GM13976 (cell line): ENCODE data around the gene LRFN3.

ENCODE experiments used
- DNase-seq: peaks from one replicate; pipeline ENCODE4 v3.0.0; 2012; ENCODE audit warnings: low spot score
- in situ Hi-C: fragments of 300-500 bp; cut with MboI; formaldehyde crosslinking; loops from one replicate; pipeline ENCODE4 v1.12.0; 2022; ENCODE audit warnings: low sequenced_read_pairs, mixed read lengths, inconsistent platforms; ENCODE audit not compliant: unreplicated experiment
- TF ChIP-seq, protein P1 (sequence below): IDR thresholded peaks from 2 replicates; pipeline ENCODE4 v1.5.1; 2012; ENCODE audit warnings: borderline replicate concordance, mild to moderate bottlenecking; ENCODE audit not compliant: insufficient read depth; ENCODE audit errors: extremely low read depth, missing control alignments, control extremely low read depth

Gene LRFN3

GRCh38 chr19:35929876-35930275 lies 6.3 kb upstream of the LRFN3 start:
- DNase-seq, result no peak
- TF ChIP-seq, protein P1, sequence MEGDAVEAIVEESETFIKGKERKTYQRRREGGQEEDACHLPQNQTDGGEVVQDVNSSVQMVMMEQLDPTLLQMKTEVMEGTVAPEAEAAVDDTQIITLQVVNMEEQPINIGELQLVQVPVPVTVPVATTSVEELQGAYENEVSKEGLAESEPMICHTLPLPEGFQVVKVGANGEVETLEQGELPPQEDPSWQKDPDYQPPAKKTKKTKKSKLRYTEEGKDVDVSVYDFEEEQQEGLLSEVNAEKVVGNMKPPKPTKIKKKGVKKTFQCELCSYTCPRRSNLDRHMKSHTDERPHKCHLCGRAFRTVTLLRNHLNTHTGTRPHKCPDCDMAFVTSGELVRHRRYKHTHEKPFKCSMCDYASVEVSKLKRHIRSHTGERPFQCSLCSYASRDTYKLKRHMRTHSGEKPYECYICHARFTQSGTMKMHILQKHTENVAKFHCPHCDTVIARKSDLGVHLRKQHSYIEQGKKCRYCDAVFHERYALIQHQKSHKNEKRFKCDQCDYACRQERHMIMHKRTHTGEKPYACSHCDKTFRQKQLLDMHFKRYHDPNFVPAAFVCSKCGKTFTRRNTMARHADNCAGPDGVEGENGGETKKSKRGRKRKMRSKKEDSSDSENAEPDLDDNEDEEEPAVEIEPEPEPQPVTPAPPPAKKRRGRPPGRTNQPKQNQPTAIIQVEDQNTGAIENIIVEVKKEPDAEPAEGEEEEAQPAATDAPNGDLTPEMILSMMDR, result no peak
- in situ Hi-C loops, result loop anchor here (10.0 kb wide), 2 partner anchors 45 to 225 kb away; partner anchors contain the start of gene ZBTB32

GRCh38 chr19:35931161-35931873 lies 4.9 kb upstream of the LRFN3 start:
- peak; percentile 99 for DNase-seq
- TF ChIP-seq, protein P1, result peak; percentile 99
- in situ Hi-C loops, result loop anchor here (10.0 kb wide), 1 partner anchor 47 kb away; no protein-coding TSS in a partner anchor

- TF ChIP-seq, protein P1, result no peak
- DNase-seq, result no peak
- in situ Hi-C loops, result loop anchor here (10.0 kb wide), 1 partner anchor 47 kb away; no protein-coding TSS in a partner anchor
Measured at GRCh38 chr19:35931874-35932202, 4.3 kb upstream of the LRFN3 start.

DNA sequence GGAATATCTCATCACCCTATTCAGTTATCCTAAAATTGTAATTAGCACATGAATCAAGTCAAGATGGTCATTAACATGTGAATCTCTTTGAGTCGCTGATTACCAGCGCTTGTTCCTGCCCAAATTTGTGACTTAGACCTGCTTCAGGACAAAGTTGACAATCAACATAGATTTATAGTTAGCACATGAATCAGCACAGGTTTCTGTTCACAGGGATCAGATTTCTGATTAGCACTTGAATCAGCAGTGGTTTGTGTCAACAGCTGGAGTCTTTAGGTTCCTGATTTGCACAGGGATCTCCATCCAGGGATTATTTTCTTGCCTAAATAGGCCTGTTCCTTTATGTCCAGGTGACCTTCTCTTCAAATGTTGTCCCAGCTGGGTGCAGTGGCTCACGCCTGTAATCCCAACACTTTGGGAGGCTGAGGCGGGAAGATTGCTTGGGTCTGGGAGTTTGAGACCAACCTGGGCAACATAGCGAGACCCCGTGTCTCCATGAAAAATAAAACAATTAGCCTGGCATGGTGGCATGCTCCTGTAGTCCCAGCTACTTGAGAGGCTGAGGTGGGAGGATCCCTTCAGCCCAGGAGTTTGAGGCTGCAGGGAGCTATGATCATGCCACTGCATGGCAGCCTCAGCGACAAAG lies 3.8 kb upstream of the LRFN3 start:
- TF ChIP-seq, protein P1, result no peak
- in situ Hi-C loops, result loop anchor here (10.0 kb wide), 1 partner anchor 48 kb away; no protein-coding TSS in a partner anchor

GRCh38 chr19:35936738-35937268 lies 629 bp downstream of the LRFN3 start:
- TF ChIP-seq, protein P1, result no peak
- in situ Hi-C loops, result loop anchor here (10.0 kb wide), 1 partner anchor 52 kb away; no protein-coding TSS in a partner anchor
- no peak for DNase-seq

More for the DNA sequence above, 3.8 kb upstream of the LRFN3 start:
- DNase-seq, result no peak

DNA sequence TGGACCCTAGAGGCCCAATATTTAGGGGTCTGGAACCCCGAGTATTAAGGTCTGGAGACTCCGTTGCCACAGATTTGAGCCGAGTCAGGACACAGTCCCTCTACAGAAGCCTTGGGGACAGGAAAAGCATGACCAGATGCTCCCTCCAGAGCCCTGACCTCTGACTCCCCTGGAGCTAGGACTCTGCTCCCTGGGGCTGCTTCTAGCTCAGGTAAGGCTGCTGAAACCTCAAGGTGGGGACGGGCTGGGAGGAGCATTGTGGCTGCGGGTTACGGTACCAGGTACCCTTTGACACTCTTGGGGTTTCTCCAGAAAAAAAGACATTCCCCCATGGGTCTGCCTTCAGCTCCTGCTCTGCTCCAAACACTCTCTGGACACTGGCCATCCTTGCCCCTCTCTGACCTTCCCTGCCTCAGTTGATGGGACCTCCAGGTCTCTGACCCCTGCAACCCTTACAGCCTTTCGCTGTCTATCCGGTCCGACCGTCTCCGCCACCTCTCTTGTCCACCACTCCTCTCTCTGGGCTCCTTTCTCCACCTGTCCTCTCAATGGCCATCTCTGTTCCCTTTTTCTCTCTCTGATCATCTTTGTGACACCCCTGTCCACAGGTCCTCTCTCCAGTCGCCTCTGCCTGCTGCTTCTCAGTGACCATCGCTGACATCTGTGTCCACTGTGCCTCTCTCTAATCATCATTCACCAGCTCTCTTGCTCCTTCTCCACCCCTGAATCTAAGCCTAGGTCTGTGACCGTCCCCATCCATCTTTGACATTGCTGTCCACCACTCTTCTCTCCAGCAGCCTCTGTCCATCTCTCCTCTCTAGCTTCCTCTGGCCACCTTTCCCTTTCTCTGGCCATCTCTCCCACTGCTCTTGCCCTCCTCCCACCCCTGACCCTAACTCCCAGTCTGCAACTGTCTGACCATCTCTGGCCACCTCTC lies 1.4 kb downstream of the LRFN3 start:
- TF ChIP-seq, protein P1, result no peak
- in situ Hi-C loops, result loop anchor here (10.0 kb wide), 1 partner anchor 53 kb away; no protein-coding TSS in a partner anchor
- no peak for DNase-seq
